ENCODE results near the gene CBX1.

The CBX1 gene

DNA sequence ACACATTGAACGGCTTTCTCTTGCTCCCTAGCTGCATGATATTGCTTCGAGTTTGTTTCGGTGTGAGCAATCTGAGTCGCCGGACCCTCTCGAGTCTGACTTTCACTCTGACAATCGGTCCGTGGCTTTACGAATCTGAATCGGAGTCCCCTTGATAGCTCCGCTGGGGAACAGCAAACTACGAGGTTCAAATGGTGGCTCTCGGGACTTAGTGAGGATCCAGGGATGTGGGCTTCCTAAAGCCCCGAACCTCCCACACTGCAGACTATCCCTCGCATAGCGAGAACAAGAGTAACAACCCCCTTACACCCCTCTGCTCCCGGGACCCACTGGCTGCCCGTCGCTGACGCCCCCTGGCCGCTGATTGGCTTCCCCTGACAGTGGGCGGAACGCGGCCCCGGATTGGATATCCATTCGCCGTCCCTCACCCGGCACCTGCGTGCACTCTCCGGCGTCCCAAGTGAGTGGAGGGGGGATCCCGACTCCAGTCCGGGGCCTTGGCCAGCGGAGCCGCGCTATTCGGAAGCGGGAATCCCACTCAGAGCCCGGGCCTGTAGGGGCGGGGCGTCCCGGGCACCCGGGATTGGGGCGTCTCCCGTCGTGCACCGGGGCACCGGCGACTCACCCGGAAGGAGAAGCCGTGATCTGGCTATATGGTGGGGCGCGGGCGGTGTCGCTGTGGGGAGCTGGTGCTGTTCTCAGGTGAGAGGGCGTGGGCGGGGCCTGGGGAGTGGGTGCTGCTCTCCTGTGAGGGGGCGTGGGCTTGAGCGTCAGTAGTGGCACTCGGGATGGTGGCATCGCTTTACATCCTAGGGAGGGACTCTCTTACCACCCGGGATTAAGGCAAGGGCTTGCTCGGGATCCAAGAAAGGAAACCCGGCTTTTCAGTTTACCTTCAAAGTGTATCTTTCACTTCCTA, 6.1 kb upstream of the CBX1 start, which contains the start of gene SNX11:
Gene SNX11 (plus strand): TSS at position 630 of the 919 bp plus-strand sequence. CDS start 4,278 bp downstream, outside the sequence.
- TF ChIP-seq, protein P1, sequence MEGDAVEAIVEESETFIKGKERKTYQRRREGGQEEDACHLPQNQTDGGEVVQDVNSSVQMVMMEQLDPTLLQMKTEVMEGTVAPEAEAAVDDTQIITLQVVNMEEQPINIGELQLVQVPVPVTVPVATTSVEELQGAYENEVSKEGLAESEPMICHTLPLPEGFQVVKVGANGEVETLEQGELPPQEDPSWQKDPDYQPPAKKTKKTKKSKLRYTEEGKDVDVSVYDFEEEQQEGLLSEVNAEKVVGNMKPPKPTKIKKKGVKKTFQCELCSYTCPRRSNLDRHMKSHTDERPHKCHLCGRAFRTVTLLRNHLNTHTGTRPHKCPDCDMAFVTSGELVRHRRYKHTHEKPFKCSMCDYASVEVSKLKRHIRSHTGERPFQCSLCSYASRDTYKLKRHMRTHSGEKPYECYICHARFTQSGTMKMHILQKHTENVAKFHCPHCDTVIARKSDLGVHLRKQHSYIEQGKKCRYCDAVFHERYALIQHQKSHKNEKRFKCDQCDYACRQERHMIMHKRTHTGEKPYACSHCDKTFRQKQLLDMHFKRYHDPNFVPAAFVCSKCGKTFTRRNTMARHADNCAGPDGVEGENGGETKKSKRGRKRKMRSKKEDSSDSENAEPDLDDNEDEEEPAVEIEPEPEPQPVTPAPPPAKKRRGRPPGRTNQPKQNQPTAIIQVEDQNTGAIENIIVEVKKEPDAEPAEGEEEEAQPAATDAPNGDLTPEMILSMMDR (IDR thresholded peaks at IDR 0.05) = peak; percentile 51
- H3K27me3 ChIP-seq = no peaks in the 10 kb centered on the region
- H3K4me1 ChIP-seq (ENCODE audit: control insufficient read depth in 1 of 2, insufficient read depth in 1 of 2, low read depth in 1 of 2, low read length in 1 of 2) = peaks cover 85 to 91% of the 10 kb centered on the region in 2 experiments
- no peaks in the 10 kb centered on the region for H3K9me3 ChIP-seq
- H3K27ac ChIP-seq = peak within 1 kb of the TSS; percentile 96
- H3K36me3 ChIP-seq = no peaks in the 10 kb centered on the region
- H3K4me3 ChIP-seq (ENCODE audit: low read depth in 1 of 2, low read length in 1 of 2) = peak within 1 kb of the TSS; percentile 78 to 96

DNA sequence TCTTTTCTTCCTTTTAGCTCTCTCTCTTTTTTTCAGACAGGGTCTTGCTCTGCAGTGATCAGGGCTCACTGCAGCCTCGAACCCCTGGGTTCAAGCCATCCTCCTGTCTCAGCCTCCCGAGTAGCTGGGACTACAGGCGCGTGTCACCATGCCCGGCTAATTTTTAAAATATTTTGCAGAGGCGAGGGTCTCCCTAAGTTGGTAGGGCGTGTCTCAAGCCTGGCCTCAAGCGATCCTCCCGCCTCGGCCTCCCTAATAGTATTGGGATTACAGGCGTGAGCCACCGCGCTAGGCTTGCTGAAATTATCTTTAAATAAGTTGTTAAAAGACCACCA, 5.5 kb upstream of the CBX1 start:
- Histone ChIP-seq H3K4me1 (ENCODE audit: control insufficient read depth in 1 of 2, insufficient read depth in 1 of 2, low read depth in 1 of 2, low read length in 1 of 2) (peaks cover 85 to 91% of the 10 kb centered on the region in 2 experiments), H3K36me3 (no peaks in the 10 kb centered on the region)

DNA sequence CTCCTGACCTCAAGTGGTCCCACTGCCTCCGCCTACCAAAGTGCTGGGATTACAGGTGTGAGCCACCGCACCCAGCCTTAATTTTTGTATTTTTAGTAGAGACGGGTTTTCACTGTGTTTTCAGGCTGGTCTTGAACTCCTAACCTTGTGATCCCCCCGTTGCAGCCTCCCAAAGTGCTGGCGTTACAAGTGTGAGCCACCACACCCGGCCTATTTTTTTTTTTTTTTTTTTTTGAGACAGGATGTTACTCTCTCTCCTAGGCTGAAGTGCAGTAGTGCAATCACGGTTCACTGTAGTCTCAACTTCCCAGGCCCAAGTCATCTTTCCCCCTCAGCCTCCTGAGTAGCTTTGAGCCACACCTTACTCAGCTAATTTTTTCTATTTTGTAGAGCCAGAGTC, 3.2 kb upstream of the CBX1 start:
- no peaks in the 10 kb centered on the region for H3K36me3 ChIP-seq
- H3K4me1 ChIP-seq (ENCODE audit: control insufficient read depth in 1 of 2, insufficient read depth in 1 of 2, low read depth in 1 of 2, low read length in 1 of 2) = peaks cover 80 to 84% of the 10 kb centered on the region in 2 experiments
- no peak overlapping the region for H3K4me3 ChIP-seq (ENCODE audit: low read depth in 1 of 2, low read length in 1 of 2)
- peak overlapping the region; percentile 86 for H3K27ac ChIP-seq
- H3K9me3 ChIP-seq = no peaks in the 10 kb centered on the region
- H3K27me3 ChIP-seq = no peaks in the 10 kb centered on the region
- TF ChIP-seq, protein P1 (IDR thresholded peaks at IDR 0.05) = no peak

More for the DNA sequence above, 5.5 kb upstream of the CBX1 start:
- Histone ChIP-seq H3K4me3 (ENCODE audit: low read depth in 1 of 2, low read length in 1 of 2) (peak overlapping the region; percentile 78 to 96), H3K27me3 (no peaks in the 10 kb centered on the region), H3K9me3 (no peaks in the 10 kb centered on the region), H3K27ac (peak overlapping the region; percentile 96)
- TF ChIP-seq, protein P1 (IDR thresholded peaks at IDR 0.05) = no peak

DNA sequence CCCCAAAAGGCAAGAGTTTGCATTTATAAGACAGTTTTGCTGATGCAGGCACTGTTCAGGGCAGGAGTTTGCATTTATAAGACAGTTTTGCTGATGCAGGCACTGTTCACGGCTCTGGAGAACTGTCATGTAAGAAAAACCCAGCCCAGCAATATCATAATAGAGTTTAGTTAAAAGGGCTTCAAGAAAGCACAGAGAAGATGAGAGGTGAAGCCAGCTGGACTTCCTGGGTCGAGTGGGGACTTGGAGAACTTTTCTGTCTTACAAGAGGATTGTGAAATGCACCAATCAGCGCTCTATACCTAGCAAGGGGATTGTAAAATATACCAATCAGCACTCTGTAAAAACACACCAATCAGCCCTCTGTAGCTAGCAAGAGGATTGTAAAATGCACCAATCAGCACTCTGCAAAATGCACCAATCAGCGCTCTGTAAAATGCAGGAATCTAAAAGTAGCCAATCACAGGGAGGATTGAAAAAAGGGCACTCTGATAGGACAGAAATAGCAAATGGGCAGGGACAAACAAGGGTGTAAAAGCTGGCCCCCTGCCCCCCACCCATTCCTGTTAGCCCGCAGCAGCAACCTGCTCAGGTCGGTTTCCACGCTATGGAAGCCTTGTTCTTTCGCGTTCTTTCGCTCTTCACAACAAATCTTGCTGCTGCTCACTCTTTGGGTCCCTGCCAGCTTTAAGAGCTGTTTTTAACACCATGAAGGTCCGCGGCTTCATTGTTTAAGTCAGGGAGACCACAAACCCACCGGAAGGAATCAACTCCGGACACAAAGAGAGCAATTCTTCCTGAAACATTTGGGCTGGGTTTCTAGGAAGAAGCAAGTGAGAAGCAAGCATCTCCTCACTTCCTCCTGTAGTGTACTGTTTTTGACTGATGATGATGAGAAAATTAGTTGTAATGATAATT, 1.8 kb upstream of the CBX1 start:
- H3K27me3 ChIP-seq = no peaks in the 10 kb centered on the region
- H3K36me3 ChIP-seq = no peaks in the 10 kb centered on the region
- H3K4me3 ChIP-seq (ENCODE audit: low read depth in 1 of 2, low read length in 1 of 2) = peak overlapping the region; percentile 12 to 25
- H3K9me3 ChIP-seq = no peaks in the 10 kb centered on the region
- peak overlapping the region; percentile 86 for H3K27ac ChIP-seq
- TF ChIP-seq, protein P1 (IDR thresholded peaks at IDR 0.05) = no peak
- H3K4me1 ChIP-seq (ENCODE audit: control insufficient read depth in 1 of 2, insufficient read depth in 1 of 2, low read depth in 1 of 2, low read length in 1 of 2) = peaks cover 68 to 70% of the 10 kb centered on the region in 2 experiments

DNA sequence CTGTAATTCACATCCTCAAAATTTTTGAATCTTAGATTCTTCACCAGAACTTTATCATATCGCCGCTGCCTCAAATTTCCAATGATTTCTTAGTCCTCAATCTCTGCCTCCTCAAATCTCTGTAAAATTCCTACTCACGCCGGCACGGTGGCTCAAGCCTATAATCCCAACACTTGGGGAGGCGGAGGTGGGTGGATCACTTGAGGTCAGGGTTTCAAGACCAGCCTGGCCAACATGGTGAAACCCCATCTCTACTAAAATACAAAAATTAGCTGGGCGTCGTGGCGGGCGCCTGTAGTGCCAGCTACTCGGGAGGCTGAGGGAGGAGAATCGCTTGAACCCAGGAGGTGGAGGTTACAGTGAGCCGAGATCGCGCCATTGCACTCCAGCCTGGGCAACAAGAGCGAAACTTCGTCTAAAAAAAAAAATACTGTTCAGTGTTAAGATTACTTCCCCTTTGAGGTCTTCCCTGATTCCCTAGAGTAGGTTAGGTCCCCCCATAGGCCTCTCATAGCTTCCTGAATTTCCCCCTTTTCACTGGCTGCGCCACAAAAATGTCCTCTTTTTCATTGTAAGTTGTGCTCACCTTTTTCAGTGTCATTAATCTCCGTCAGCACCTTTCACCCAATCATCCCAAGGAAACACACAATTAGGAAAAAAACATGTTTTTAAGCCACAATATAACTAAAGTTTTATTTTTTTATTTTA, 919 bp upstream of the CBX1 start:
- TF ChIP-seq, protein P1 (IDR thresholded peaks at IDR 0.05) = no peak
- H3K27me3 ChIP-seq = no peaks in the 10 kb centered on the region
- H3K36me3 ChIP-seq = no peaks in the 10 kb centered on the region
- no peaks in the 10 kb centered on the region for H3K9me3 ChIP-seq
- peak overlapping the region; percentile 83 to 87 for H3K4me3 ChIP-seq (ENCODE audit: low read depth in 1 of 2, low read length in 1 of 2)
- peak overlapping the region; percentile 86 for H3K27ac ChIP-seq
- peaks cover 67 to 68% of the 10 kb centered on the region in 2 experiments for H3K4me1 ChIP-seq (ENCODE audit: control insufficient read depth in 1 of 2, insufficient read depth in 1 of 2, low read depth in 1 of 2, low read length in 1 of 2)
